PC-9 (cell line): ENCODE data around the gene CEP57L1. TPM values are rescaled to one million over a fixed set of nuclear protein-coding genes. Genes with fewer than 3 reads are reported as not detected.

ENCODE experiments used
- BruUV-seq: library from RNA; stranded (reverse); fragments of 400-500 nt; replicated peaks from 2 replicates; lab custom pipeline; 2021; lab: Mats Ljungman, UMichigan
- CTCF ChIA-PET: fragments of 300-600 bp; sonication (Branson Sonifier 250); formaldehyde crosslinking; loops from one replicate; lab custom pipeline; 2022; ENCODE audit warnings: antibody characterized with exemption; lab: Charles Lee
- POLR2A ChIA-PET: fragments of 300-600 bp; sonication (Branson Sonifier 250); formaldehyde crosslinking; loops from one replicate; lab custom pipeline; 2022; ENCODE audit warnings: antibody characterized with exemption; ENCODE audit not compliant: unreplicated experiment; lab: Charles Lee
- DNase-seq, 2 experiments: peaks; one replicate each; pipeline versions ENCODE4 v3.0.0 to v3.0.0-alpha.2; 2015 to 2022; ENCODE audit warnings: mixed read lengths in 1 of 2
- H2AFZ ChIP-seq: fragments of 200-600 bp; sonication (generic); 2 replicates; pipeline ENCODE4 v1.8.1; 2017; ENCODE audit warnings: antibody characterized with exemption
- H3F3A ChIP-seq: fragments of 200-600 bp; sonication (generic); 2 replicates; pipeline ENCODE4 v1.8.1; 2017; ENCODE audit warnings: antibody characterized with exemption, mild to moderate bottlenecking, low read depth; ENCODE audit not compliant: insufficient read depth
- H3K27ac ChIP-seq: fragments of 200-600 bp; sonication (generic); 2 replicates; pipeline ENCODE4 v1.6.1; 2016; ENCODE audit warnings: mixed run types
- H3K27me3 ChIP-seq: fragments of 200-600 bp; sonication (generic); 2 replicates; pipeline ENCODE4 v1.6.1; 2016; ENCODE audit warnings: low read depth, mixed run types; ENCODE audit not compliant: insufficient read depth
- H3K36me3 ChIP-seq: fragments of 200-600 bp; sonication (generic); 2 replicates; pipeline ENCODE4 v1.6.1; 2016; ENCODE audit warnings: low read depth, mixed run types
- H3K4me1 ChIP-seq: fragments of 200-600 bp; sonication (generic); replicated peaks from 2 replicates; pipeline ENCODE4 v1.6.1; 2016; ENCODE audit warnings: mixed run types; ENCODE audit not compliant: insufficient read depth
- H3K4me2 ChIP-seq: fragments of 200-600 bp; sonication (generic); 2 replicates; pipeline ENCODE4 v1.6.1; 2017; ENCODE audit warnings: mixed run types
- H3K4me3 ChIP-seq: fragments of 200-600 bp; sonication (generic); 2 replicates; pipeline ENCODE4 v1.6.1; 2016; ENCODE audit warnings: mixed run types
- H3K79me2 ChIP-seq: fragments of 200-600 bp; sonication (generic); 2 replicates; pipeline ENCODE4 v1.6.1; 2017; ENCODE audit warnings: low read depth, mixed run types
- H3K9me2 ChIP-seq: fragments of 200-600 bp; sonication (generic); 2 replicates; pipeline ENCODE4 v1.8.1; 2017; ENCODE audit warnings: mild to moderate bottlenecking; ENCODE audit not compliant: insufficient read depth
- H3K9me3 ChIP-seq: fragments of 200-600 bp; sonication (generic); 2 replicates; pipeline ENCODE4 v1.8.1; 2016; ENCODE audit warnings: low read depth; ENCODE audit not compliant: insufficient read depth
- H4K20me1 ChIP-seq: fragments of 200-600 bp; sonication (generic); 2 replicates; pipeline ENCODE4 v1.8.1; 2017; ENCODE audit not compliant: insufficient read depth
- CTCF ChIP-seq: fragments of 200-600 bp; sonication (generic); conservative IDR thresholded peaks from 2 replicates; pipeline ENCODE4 v1.6.1; 2017; ENCODE audit warnings: mixed run types, antibody characterized with exemption, mild to moderate bottlenecking, moderate library complexity
- EZH2 ChIP-seq: fragments of 200-600 bp; sonication (generic); IDR thresholded peaks from 2 replicates; pipeline ENCODE4 v1.8.0; 2017; ENCODE audit warnings: antibody characterized with exemption, low read depth
- intact Hi-C: fragments of 100-400 bp; cut with micrococcal nuclease; formaldehyde crosslinking; loops from one replicate; pipeline ENCODE4 v1.10.0; 2022; ENCODE audit not compliant: unreplicated experiment
- total RNA-seq: library from RNA; stranded (reverse); gene quantifications from 2 replicates; pipeline ENCODE4 v1.2.3, GENCODE V29; 2021

CEP57L1 gene
- total RNA-seq, 1 experiment from 2014 or later = 18.3 TPM

DNA sequence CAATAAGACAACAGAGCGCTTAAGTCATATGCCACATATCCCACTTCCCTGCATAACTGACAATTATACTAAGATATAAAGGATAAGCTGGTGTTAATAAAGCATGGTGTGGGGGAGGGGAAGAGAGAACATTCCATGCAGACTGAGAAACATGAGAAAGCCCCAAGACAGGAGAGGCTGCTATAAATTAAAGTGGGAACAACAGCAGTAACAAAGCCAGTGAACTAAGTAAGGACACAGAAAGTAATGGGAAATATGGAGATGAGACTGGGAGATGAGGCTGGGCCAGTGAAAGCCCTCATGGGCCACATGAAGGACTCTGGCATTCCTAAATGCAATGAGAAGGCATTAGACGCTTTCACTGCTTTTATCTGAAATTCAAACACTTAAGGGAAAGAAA lies 42.0 kb upstream of the CEP57L1 start:
- Histone ChIP-seq H4K20me1 (no peaks in the 10 kb centered on the region), H3K9me2 (no peaks in the 10 kb centered on the region), H3K27me3 (no peaks in the 10 kb centered on the region), H3K4me3 (no peak overlapping the region), H3K4me1 (peaks cover 19% of the 10 kb centered on the region), H3K4me2 (no peak overlapping the region), H3K36me3 (no peaks in the 10 kb centered on the region), H3K79me2 (no peaks in the 10 kb centered on the region), H3K9me3 (no peaks in the 10 kb centered on the region), H3F3A (0 out of 2 replicates have a peak, but pooled peaks cover under 1% of the 10 kb centered on the region), H3K27ac (no peak overlapping the region), H2AFZ (no peak overlapping the region)
- no peak for DNase-seq
- intact Hi-C loops = loop anchor here (10.0 kb wide), 1 partner anchor 59 kb away; no protein-coding TSS in a partner anchor
- TF ChIP-seq EZH2 (no peak), CTCF (no peak)
- CTCF ChIA-PET = no interaction called here
- POLR2A ChIA-PET = no interaction called here
- BruUV-seq = no TSS peak

DNA sequence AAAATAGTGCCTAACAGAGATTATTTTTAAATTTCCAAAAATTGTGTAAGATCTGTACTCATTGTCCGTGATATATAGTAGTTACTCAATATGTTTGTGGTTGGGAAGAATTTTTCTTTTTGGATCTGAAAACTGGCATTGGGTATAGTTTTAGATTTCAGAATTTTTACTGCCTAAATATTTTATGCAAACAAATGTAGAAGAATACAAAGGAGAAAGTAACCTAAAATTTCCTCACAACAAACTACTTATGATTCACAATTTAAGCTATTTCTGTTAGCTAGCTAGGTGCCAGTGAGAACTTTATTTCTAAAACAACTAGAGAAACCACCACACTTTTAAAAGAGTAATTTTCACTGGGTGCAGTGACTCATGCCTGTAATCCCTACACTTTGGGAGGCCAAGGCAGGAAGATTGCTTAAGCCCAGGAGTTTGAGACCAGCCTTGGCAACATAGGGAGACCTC lies 39.5 kb upstream of the CEP57L1 start:
- Histone ChIP-seq H3K36me3 (no peaks in the 10 kb centered on the region), H3K27me3 (no peaks in the 10 kb centered on the region), H3F3A (peaks cover 13% of the 10 kb centered on the region; the same call in 1 of the 2 replicates), H3K9me3 (no peaks in the 10 kb centered on the region), H3K27ac (no peak overlapping the region), H3K4me1 (peaks cover 32% of the 10 kb centered on the region), H3K79me2 (no peaks in the 10 kb centered on the region), H3K9me2 (no peaks in the 10 kb centered on the region), H3K4me2 (no peak overlapping the region), H2AFZ (no peak overlapping the region), H3K4me3 (no peak overlapping the region), H4K20me1 (no peaks in the 10 kb centered on the region)
- ChIA-PET CTCF (no interaction called here), POLR2A (no interaction called here)
- no peak for DNase-seq
- BruUV-seq = no TSS peak
- TF ChIP-seq CTCF = no peak
- no peak for TF ChIP-seq EZH2
- intact Hi-C loops = loop anchor here (10.0 kb wide), 1 partner anchor 61 kb away; no protein-coding TSS in a partner anchor

GRCh38 chr6:109056661-109057060 lies 38.6 kb upstream of the CEP57L1 start:
- H3K27ac ChIP-seq = no peak overlapping the region
- intact Hi-C loops = loop anchor here (10.0 kb wide), 1 partner anchor 62 kb away; no protein-coding TSS in a partner anchor
- peaks cover 13% of the 10 kb centered on the region; the same call in 1 of the 2 replicates for H3F3A ChIP-seq
- ChIA-PET POLR2A (no interaction called here), CTCF (no interaction called here)
- no peaks in the 10 kb centered on the region for H4K20me1 ChIP-seq
- H3K27me3 ChIP-seq = no peaks in the 10 kb centered on the region
- no peak for TF ChIP-seq CTCF
- TF ChIP-seq EZH2 = no peak
- no peaks in the 10 kb centered on the region for H3K9me3 ChIP-seq
- H3K79me2 ChIP-seq = no peaks in the 10 kb centered on the region
- H3K36me3 ChIP-seq = no peaks in the 10 kb centered on the region
- BruUV-seq = no TSS peak
- H3K9me2 ChIP-seq = no peaks in the 10 kb centered on the region
- H3K4me2 ChIP-seq = no peak overlapping the region
- H3K4me1 ChIP-seq = peaks cover 33% of the 10 kb centered on the region
- no peak overlapping the region for H3K4me3 ChIP-seq
- no peak overlapping the region for H2AFZ ChIP-seq
- DNase-seq = no peak
